ENCODE results near the gene PRSS56. TPM values are rescaled to one million over a fixed set of nuclear protein-coding genes. Genes with fewer than 3 reads are reported as not detected.

Gene PRSS56
- total and polyA plus RNA-seq, 2 of the 13 experiments (the other 11 are each of a cell fraction or from before 2014, with no cell fraction given) = not detected

GRCh38 chr2:232476791-232477190, 43.4 kb upstream of the PRSS56 start (continued):
- TF ChIP-seq PBX3 (CRISPR knock-in tag; IDR thresholded peaks at IDR 0.05; ENCODE audit: borderline replicate concordance) (no peak), ZNF780A (CRISPR knock-in tag; IDR thresholded peaks at IDR 0.05) (no peak), ZSCAN31 (CRISPR knock-in tag; IDR thresholded peaks at IDR 0.05; ENCODE audit: low read depth) (no peak)

- CTCF ChIA-PET (ENCODE audit: low intra/inter-chr PET ratio, low total read pairs) = no interaction called here
- no peaks in the 10 kb centered on the region for H3K36me3 ChIP-seq (replicated peaks in 1 of 2; ENCODE audit: control insufficient read depth in 1 of 2, insufficient read depth in 2 of 2, low read length in 2 of 2)
- H3K9me3 ChIP-seq (ENCODE audit: low read length) = no peaks in the 10 kb centered on the region
- H4K20me1 ChIP-seq (ENCODE audit: insufficient read depth, low read length) = no peaks in the 10 kb centered on the region; the same call in 1 of the 2 replicates
- H3K27ac ChIP-seq (ENCODE audit: extremely low read length, insufficient read depth, low read length) = no peak overlapping the region
- H3K4me1 ChIP-seq (ENCODE audit: insufficient read depth, low read length) = no peaks in the 10 kb centered on the region
- 0% methylated on average over 8 of the region's 13 CpGs for WGBS (ENCODE audit: low lambda C conversion rate)
- H3K27me3 ChIP-seq (ENCODE audit: control insufficient read depth in 1 of 2, insufficient read depth in 2 of 2, low read length in 2 of 2) = peaks cover 26 to 87% of the 10 kb centered on the region in 2 experiments
- ATAC-seq = no peak
- POLR2A ChIA-PET = no interaction called here
- no peaks in the 10 kb centered on the region for H3K79me2 ChIP-seq (ENCODE audit: insufficient read depth, low read length)
- no peak overlapping the region for H3K4me3 ChIP-seq (replicated peaks in 1 of 3; ENCODE audit: insufficient read depth in 1 of 3, low read depth in 2 of 3, low read length in 3 of 3)
- no peak for DNase-seq (ENCODE audit: low spot score)
- no peak overlapping the region for H3K4me2 ChIP-seq (ENCODE audit: low read depth, low read length)
- H2AFZ ChIP-seq (ENCODE audit: low read length) = no peak overlapping the region
- no peak for FAIRE-seq
- no peak overlapping the region for H3K9ac ChIP-seq (ENCODE audit: insufficient read depth, low read depth, low read length)
- intact Hi-C loops (cut with micrococcal nuclease; ENCODE audit: unreplicated experiment) = loop anchor here (5.0 kb wide), 1 partner anchor 44 kb away; the partner anchor contains the start of gene PRSS56
- no TSS peak for BruUV-seq (replicated peaks)
- TF ChIP-seq GMEB2 (CRISPR knock-in tag; IDR thresholded peaks at IDR 0.05; ENCODE audit: low read depth) = no peak
- TF ChIP-seq MNT (IDR thresholded peaks at IDR 0.05) = peak; percentile 72
- in situ Hi-C loops (cut with HindIII; ENCODE audit: extremely low pct_ligation_motif_present, low pct_unique_long_range_greater_than_20kb) = no loop called here
These were observed 42.3 kb upstream of the PRSS56 start for GRCh38 chr2:232477751-232478510.

Measured in HepG2 (cell line).